ENCODE data around the gene CBX2. TPM values are rescaled to one million over a fixed set of nuclear protein-coding genes. Genes with fewer than 3 reads are reported as not detected.

Gene CBX2
- total RNA-seq, 1 donor from 2014 or later: 9.9 TPM

DNA sequence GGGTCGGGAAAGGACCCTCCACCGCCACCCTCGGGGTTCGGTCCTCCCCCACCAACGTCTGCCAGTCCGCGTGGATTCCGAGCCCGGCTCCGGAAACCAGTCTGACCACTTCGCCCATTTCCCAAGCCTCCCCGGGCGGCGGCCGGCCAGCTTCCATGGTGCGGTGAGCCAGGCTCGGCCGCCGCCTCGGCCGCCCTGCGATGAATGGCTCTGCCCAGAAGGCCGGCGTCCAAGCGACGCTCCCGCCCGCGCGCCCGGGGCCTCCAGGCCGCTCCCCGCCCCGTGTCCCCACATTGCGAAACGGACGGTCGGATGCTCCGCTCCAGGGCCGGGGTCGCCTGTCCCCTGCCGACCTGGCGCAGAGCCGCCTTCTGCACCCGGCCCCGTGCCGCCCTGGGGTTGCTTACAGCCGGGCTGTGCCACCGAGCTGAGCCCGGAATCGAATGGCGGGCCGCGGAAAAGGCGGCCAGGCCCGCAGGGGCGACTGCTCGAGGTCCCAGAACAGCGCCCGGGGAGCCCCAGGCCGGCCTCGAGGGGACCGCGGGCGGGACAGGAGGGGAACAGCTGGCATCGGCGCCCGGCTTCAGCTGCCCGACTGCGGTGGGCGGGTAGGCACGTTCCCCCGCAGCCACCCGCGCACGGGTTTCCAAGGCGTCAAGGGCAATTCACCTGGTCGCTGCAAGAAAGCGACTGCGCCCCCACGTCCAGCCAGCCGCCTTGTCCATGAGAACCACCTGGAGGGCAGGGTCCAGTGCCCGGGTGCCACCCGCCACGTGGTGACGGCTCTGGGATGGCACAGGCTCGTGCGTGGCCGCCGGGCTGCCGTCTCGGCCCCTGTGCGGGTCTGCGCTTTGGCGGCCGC is 37.3 kb downstream of the CBX2 start:
- DNase-seq (ENCODE audit: extremely low spot score, unreplicated experiment): no peak
- no peak for TF ChIP-seq CTCF (IDR thresholded peaks at IDR 0.05)
- Mint-ChIP-seq H3K9me3 (ENCODE audit: unreplicated experiment) (no peaks in the 10 kb centered on the region), H3K27ac (ENCODE audit: unreplicated experiment) (no peak overlapping the region), H3K4me3 (ENCODE audit: unreplicated experiment) (no peak overlapping the region), H3K4me1 (ENCODE audit: unreplicated experiment) (peaks cover 19% of the 10 kb centered on the region), H3K27me3 (ENCODE audit: unreplicated experiment) (peaks cover 43% of the 10 kb centered on the region), H3K36me3 (ENCODE audit: unreplicated experiment) (no peaks in the 10 kb centered on the region)

- H3K4me1 Mint-ChIP-seq (ENCODE audit: unreplicated experiment): peaks cover 16% of the 10 kb centered on the region
- DNase-seq (ENCODE audit: extremely low spot score, unreplicated experiment): no peak
- H3K36me3 Mint-ChIP-seq (ENCODE audit: unreplicated experiment): no peaks in the 10 kb centered on the region
- no peak for TF ChIP-seq CTCF (IDR thresholded peaks at IDR 0.05)
- no peak overlapping the region for H3K4me3 Mint-ChIP-seq (ENCODE audit: unreplicated experiment)
- no peaks in the 10 kb centered on the region for H3K9me3 Mint-ChIP-seq (ENCODE audit: unreplicated experiment)
- peaks cover 43% of the 10 kb centered on the region for H3K27me3 Mint-ChIP-seq (ENCODE audit: unreplicated experiment)
- H3K27ac Mint-ChIP-seq (ENCODE audit: unreplicated experiment): no peak overlapping the region
Measured at GRCh38 chr17:79815836-79816461, 38.0 kb downstream of the CBX2 start.

GRCh38 chr17:79818026-79818758 is 40.2 kb downstream of the CBX2 start:
- H3K36me3 Mint-ChIP-seq (ENCODE audit: unreplicated experiment): no peaks in the 10 kb centered on the region
- H3K27ac Mint-ChIP-seq (ENCODE audit: unreplicated experiment): no peak overlapping the region
- peaks cover 5% of the 10 kb centered on the region for H3K4me1 Mint-ChIP-seq (ENCODE audit: unreplicated experiment)
- no peak for DNase-seq (ENCODE audit: extremely low spot score, unreplicated experiment)
- no peaks in the 10 kb centered on the region for H3K9me3 Mint-ChIP-seq (ENCODE audit: unreplicated experiment)
- H3K4me3 Mint-ChIP-seq (ENCODE audit: unreplicated experiment): no peak overlapping the region
- no peak for TF ChIP-seq CTCF (IDR thresholded peaks at IDR 0.05)
- peaks cover 35% of the 10 kb centered on the region for H3K27me3 Mint-ChIP-seq (ENCODE audit: unreplicated experiment)

- H3K36me3 Mint-ChIP-seq (ENCODE audit: unreplicated experiment): no peaks in the 10 kb centered on the region
- H3K4me1 Mint-ChIP-seq (ENCODE audit: unreplicated experiment): peaks cover 5% of the 10 kb centered on the region
- H3K9me3 Mint-ChIP-seq (ENCODE audit: unreplicated experiment): no peaks in the 10 kb centered on the region
- no peak for DNase-seq (ENCODE audit: extremely low spot score, unreplicated experiment)
- no peak overlapping the region for H3K4me3 Mint-ChIP-seq (ENCODE audit: unreplicated experiment)
- TF ChIP-seq CTCF (IDR thresholded peaks at IDR 0.05): no peak
- peaks cover 34% of the 10 kb centered on the region for H3K27me3 Mint-ChIP-seq (ENCODE audit: unreplicated experiment)
- no peak overlapping the region for H3K27ac Mint-ChIP-seq (ENCODE audit: unreplicated experiment)
Measured at GRCh38 chr17:79819085-79819484, 41.1 kb downstream of the CBX2 start.
